SU-DHL-6 (cell line): Measurements from ENCODE around the gene RGCC.

Experiments
- H2AFZ ChIP-seq: fragments of 200-600 bp; sonication (generic); 2 replicates; pipeline ENCODE4 v1.6.1; 2014; ENCODE audit warnings: low read depth, mild to moderate bottlenecking, moderate library complexity, mixed read lengths, antibody characterized with exemption, low read length; ENCODE audit not compliant: severe bottlenecking
- H3F3A ChIP-seq: fragments of 200-600 bp; shearing (Covaris generic); 2 replicates; pipeline ENCODE4 v1.6.0; 2016; ENCODE audit warnings: antibody characterized with exemption, mild to moderate bottlenecking; ENCODE audit not compliant: insufficient read depth
- H3K27ac ChIP-seq: fragments of 200-600 bp; sonication (generic); 2 replicates; pipeline ENCODE4 v1.5.1; 2016; ENCODE audit warnings: low read depth, mild to moderate bottlenecking, low read length, moderate library complexity, mixed read lengths
- H3K27me3 ChIP-seq: fragments of 200-600 bp; sonication (generic), shearing (Covaris generic); 2 replicates; pipeline ENCODE4 v1.6.0; 2014; ENCODE audit warnings: mild to moderate bottlenecking, low read length
- H3K36me3 ChIP-seq: fragments of 200-600 bp; sonication (generic); 2 replicates; pipeline ENCODE4 v1.6.1; 2014; ENCODE audit warnings: mild to moderate bottlenecking, low read length, mixed read lengths
- H3K4me2 ChIP-seq: fragments of 300-600, 200-600 bp; shearing (Covaris generic), sonication (generic); 2 replicates; pipeline ENCODE4 v1.6.0; 2014; ENCODE audit warnings: low read length, low read depth, mild to moderate bottlenecking; ENCODE audit not compliant: poor library complexity, severe bottlenecking
- H3K4me3 ChIP-seq: fragments of 200-600 bp; sonication (generic); 2 replicates; pipeline ENCODE4 v1.5.1; 2014; ENCODE audit warnings: antibody characterized with exemption, low read length, mild to moderate bottlenecking, mixed read lengths; ENCODE audit not compliant: insufficient read depth, poor library complexity, severe bottlenecking
- H3K79me2 ChIP-seq: fragments of 200-600 bp; sonication (generic); 2 replicates; pipeline ENCODE4 v1.6.1; 2014; ENCODE audit warnings: mild to moderate bottlenecking, low read length, moderate library complexity; ENCODE audit not compliant: insufficient read depth
- H3K9ac ChIP-seq: fragments of 200-600 bp; sonication (generic); 2 replicates; pipeline ENCODE4 v1.7.0; 2014; ENCODE audit warnings: mild to moderate bottlenecking, low read length
- H3K9me2 ChIP-seq: fragments of 200-600 bp; sonication (generic); replicated peaks from 2 replicates; pipeline ENCODE4 v1.6.1; 2014; ENCODE audit warnings: low read length; ENCODE audit not compliant: insufficient read depth
- H3K9me3 ChIP-seq: fragments of 200-600 bp; sonication (generic); 2 replicates; pipeline ENCODE4 v1.6.1; 2014; ENCODE audit warnings: low read length, mixed read lengths; ENCODE audit not compliant: insufficient read depth
- H4K20me1 ChIP-seq: fragments of 200-600 bp; sonication (generic); 2 replicates; pipeline ENCODE4 v1.6.1; 2014; ENCODE audit warnings: low read depth, mild to moderate bottlenecking, antibody characterized with exemption, low read length, moderate library complexity, mixed read lengths
- EZH2phosphoT487 ChIP-seq: fragments of 200-600 bp; sonication (generic), shearing (Covaris generic); conservative IDR thresholded peaks from 2 replicates; pipeline ENCODE4 v1.6.1; 2018; ENCODE audit warnings: mild to moderate bottlenecking, antibody characterized with exemption, low read length, moderate library complexity, mixed read lengths
- TF ChIP-seq, protein P1 (sequence below): fragments of 200-600 bp; sonication (generic); IDR thresholded peaks from one replicate; pipeline ENCODE4 v1.5.1; 2017; ENCODE audit warnings: antibody characterized with exemption, mild to moderate bottlenecking, low read length, moderate library complexity; ENCODE audit not compliant: insufficient read depth, poor library complexity, severe bottlenecking

The RGCC gene, protein sequence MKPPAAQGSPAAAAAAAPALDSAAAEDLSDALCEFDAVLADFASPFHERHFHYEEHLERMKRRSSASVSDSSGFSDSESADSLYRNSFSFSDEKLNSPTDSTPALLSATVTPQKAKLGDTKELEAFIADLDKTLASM

DNA sequence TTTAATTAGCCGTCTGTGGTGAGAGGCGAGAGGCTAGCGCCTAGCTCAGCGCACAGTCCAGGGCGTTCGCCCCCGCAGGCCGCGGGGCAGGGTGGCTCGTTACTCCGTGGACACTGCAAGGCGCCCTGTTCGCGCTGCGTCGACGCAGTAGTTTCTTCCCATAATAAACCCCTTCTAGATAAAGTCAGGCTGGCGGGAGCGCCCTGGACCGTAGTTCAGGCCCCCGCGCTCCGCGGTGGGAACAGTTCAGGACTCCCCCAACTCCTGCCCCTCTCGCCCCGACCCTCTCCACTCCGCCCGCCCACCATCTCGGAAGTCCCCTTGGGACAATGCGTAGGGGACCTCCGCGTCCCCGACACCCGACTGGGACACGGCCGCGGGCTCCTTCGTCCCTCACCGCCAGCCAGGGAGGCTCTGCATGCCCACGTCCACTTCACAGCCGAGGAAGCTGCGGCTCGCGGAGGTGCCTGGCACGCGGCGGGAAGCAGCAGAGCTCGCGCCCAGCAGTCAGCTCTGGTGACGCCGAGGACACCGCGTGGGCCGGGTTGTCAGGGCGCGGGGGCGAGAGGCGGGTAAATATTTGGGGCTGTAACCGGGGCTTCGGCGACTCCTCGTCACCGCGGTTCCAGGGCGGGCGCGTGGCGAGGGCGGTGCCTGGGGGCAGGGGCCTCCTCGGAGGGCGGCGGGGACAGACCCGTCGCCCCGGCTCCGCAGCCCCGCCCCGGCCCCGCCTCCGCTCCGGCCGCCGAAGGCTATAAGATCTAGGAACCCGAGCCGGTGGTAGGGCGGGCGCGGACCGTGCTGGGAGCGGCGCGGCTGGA is at the start of gene RGCC:
TSS of gene RGCC (plus strand) at position 783 of the 821 bp plus-strand sequence. CDS start 158 bp downstream, outside the sequence.
- Histone ChIP-seq H3F3A (peaks cover 41% of the 10 kb centered on the region), H3K9me3 (no peaks in the 10 kb centered on the region), H3K27me3 (no peaks in the 10 kb centered on the region), H3K9me2 (no peaks in the 10 kb centered on the region), H3K27ac (peak within 1 kb of the TSS; percentile 88), H3K4me3 (peak within 1 kb of the TSS; percentile 85), H3K4me2 (peak within 1 kb of the TSS; percentile 98), H3K79me2 (peaks cover 33% of the 10 kb centered on the region), H3K36me3 (peaks cover 4% of the 10 kb centered on the region), H3K9ac (peak within 1 kb of the TSS; percentile 88), H4K20me1 (no peaks in the 10 kb centered on the region), H2AFZ (peak within 1 kb of the TSS; percentile 69)
- TF ChIP-seq, protein P1, sequence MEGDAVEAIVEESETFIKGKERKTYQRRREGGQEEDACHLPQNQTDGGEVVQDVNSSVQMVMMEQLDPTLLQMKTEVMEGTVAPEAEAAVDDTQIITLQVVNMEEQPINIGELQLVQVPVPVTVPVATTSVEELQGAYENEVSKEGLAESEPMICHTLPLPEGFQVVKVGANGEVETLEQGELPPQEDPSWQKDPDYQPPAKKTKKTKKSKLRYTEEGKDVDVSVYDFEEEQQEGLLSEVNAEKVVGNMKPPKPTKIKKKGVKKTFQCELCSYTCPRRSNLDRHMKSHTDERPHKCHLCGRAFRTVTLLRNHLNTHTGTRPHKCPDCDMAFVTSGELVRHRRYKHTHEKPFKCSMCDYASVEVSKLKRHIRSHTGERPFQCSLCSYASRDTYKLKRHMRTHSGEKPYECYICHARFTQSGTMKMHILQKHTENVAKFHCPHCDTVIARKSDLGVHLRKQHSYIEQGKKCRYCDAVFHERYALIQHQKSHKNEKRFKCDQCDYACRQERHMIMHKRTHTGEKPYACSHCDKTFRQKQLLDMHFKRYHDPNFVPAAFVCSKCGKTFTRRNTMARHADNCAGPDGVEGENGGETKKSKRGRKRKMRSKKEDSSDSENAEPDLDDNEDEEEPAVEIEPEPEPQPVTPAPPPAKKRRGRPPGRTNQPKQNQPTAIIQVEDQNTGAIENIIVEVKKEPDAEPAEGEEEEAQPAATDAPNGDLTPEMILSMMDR: no peak
- TF ChIP-seq EZH2phosphoT487: no peak

DNA sequence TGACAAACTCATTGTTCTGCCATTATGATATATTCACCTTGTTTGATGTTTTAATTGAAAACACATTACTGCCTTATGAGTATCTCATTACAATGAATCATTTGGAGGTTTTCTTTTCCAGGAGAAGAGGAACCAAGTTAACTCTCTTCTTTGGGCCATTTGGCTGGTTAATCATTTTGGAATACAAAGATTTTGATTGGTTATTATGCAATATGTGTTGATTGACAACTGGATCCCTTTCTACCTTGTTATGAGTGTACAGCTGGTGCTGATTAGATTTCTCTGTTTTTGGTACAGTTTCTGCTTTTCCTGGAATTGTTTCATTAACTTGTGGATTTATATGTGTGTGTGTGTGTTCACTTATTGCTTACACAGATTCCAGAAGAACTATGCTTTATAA is 49.2 kb upstream of the RGCC start:
- Histone ChIP-seq H3K9me3 (no peaks in the 10 kb centered on the region), H3K27ac (no peak overlapping the region), H3F3A (no peaks in the 10 kb centered on the region), H3K4me2 (no peak overlapping the region), H3K9me2 (no peaks in the 10 kb centered on the region), H3K36me3 (no peaks in the 10 kb centered on the region), H3K4me3 (no peak overlapping the region), H3K79me2 (no peaks in the 10 kb centered on the region), H3K9ac (no peak overlapping the region), H3K27me3 (no peaks in the 10 kb centered on the region), H2AFZ (no peak overlapping the region), H4K20me1 (no peaks in the 10 kb centered on the region)
- TF ChIP-seq EZH2phosphoT487: no peak
- TF ChIP-seq, protein P1: no peak

DNA sequence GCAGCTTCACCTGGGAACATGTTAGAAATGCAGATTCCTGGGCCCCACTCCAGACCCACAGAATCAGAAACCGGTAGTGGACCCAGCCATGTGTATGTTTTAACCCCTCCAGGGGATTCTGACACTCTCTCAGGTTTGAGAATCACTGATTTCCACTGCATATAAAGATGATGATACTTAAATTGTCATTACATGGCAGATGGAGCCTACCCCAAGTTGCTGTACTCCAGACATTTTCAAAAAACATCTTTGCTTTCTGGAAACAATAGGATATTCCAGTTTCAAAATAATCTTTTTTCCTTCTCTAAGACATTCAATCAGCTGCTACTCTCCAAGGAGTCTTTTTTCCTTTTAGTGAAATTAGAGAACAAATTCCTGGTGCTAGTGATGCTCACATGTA is 48.6 kb upstream of the RGCC start:
- H2AFZ ChIP-seq: no peak overlapping the region
- TF ChIP-seq, protein P1: no peak
- TF ChIP-seq EZH2phosphoT487: no peak

More for the DNA sequence above, 48.6 kb upstream of the RGCC start:
- H3K9ac ChIP-seq: no peak overlapping the region
- H3F3A ChIP-seq: no peaks in the 10 kb centered on the region
- H3K79me2 ChIP-seq: no peaks in the 10 kb centered on the region
- no peaks in the 10 kb centered on the region for H3K36me3 ChIP-seq
- H3K27me3 ChIP-seq: no peaks in the 10 kb centered on the region
- H3K4me2 ChIP-seq: no peak overlapping the region
- H3K9me3 ChIP-seq: no peaks in the 10 kb centered on the region
- no peak overlapping the region for H3K27ac ChIP-seq
- H4K20me1 ChIP-seq: no peaks in the 10 kb centered on the region
- H3K9me2 ChIP-seq: no peaks in the 10 kb centered on the region
- H3K4me3 ChIP-seq: no peak overlapping the region
